ENCODE data around the gene ANTKMT.

Gene ANTKMT

GRCh38 chr16:704047-704446 is 16.9 kb upstream of the ANTKMT start:
- H3K4me1 ChIP-seq (ENCODE audit: control insufficient read depth in 2 of 2, insufficient read depth in 1 of 2, low read depth in 1 of 2, low read length in 2 of 2): peaks cover under 1 to 29% of the 10 kb centered on the region in 2 donors
- H3K9me3 ChIP-seq (replicated peaks in 1 of 2; ENCODE audit: control insufficient read depth in 2 of 2, insufficient read depth in 1 of 2, low read depth in 1 of 2, low read length in 2 of 2): no peaks in the 10 kb centered on the region
- no peak overlapping the region for H2BK12ac ChIP-seq (ENCODE audit: low read length)
- H2BK120ac ChIP-seq (ENCODE audit: low read depth, low read length): peak overlapping the region; percentile 76
- no peak for DNase-seq (ENCODE audit: low spot score)
- H3K27me3 ChIP-seq (ENCODE audit: control insufficient read depth in 3 of 3, insufficient read depth in 3 of 3, low read depth in 1 of 3, low read length in 3 of 3): peaks cover 41 to 95% (median 51%) of the 10 kb centered on the region in 3 experiments
- no peak overlapping the region for H2AFZ ChIP-seq (ENCODE audit: low read length)
- H3K4me3 ChIP-seq (ENCODE audit: low read length in 2 of 2): peak overlapping the region in 1 of 2 donors; percentile 64
- H3K27ac ChIP-seq (replicated peaks; ENCODE audit: low read length): no peak overlapping the region
- no peak overlapping the region for H2AK5ac ChIP-seq (ENCODE audit: low read depth, low read length)
- no peak overlapping the region for H3K4me2 ChIP-seq (ENCODE audit: insufficient read depth, low read length, poor library complexity, severe bottlenecking)
- peak overlapping the region; percentile 75 for H2BK5ac ChIP-seq (ENCODE audit: low read length)
- no peak overlapping the region for H3K14ac ChIP-seq (ENCODE audit: low read length)
- no peaks in the 10 kb centered on the region for H3K36me3 ChIP-seq (replicated peaks in 1 of 2; ENCODE audit: control insufficient read depth in 2 of 2, insufficient read depth in 2 of 2, low read length in 2 of 2)
- peaks cover 2% of the 10 kb centered on the region for H3K79me1 ChIP-seq (ENCODE audit: low read depth, low read length)
- no peak overlapping the region for H3K4ac ChIP-seq (ENCODE audit: low read length)
- H4K8ac ChIP-seq (ENCODE audit: low read depth, low read length): no peak overlapping the region
- no peak overlapping the region for H3K18ac ChIP-seq (ENCODE audit: low read length)
- peak overlapping the region; percentile 91 for H3K23ac ChIP-seq (ENCODE audit: low read depth, low read length, poor library complexity)
- WGBS, 2 donors (ENCODE audit: extremely low coverage in 2 of 2, insufficient read length in 2 of 2, insufficient replicate concordance in 1 of 2): no CpG with 5 or more reads among the region's 7 CpGs
- no peak overlapping the region for H4K91ac ChIP-seq (ENCODE audit: low read depth, low read length, poor library complexity)
- H3K9ac ChIP-seq (ENCODE audit: low read depth, low read length, poor library complexity): no peak overlapping the region
- peak overlapping the region; percentile 17 for H2BK15ac ChIP-seq (ENCODE audit: low read length)

GRCh38 chr16:704552-705380 is 16.2 kb upstream of the ANTKMT start:
- DNase-seq (ENCODE audit: low spot score): no peak
- H3K9me3 ChIP-seq (replicated peaks in 1 of 2; ENCODE audit: control insufficient read depth in 2 of 2, insufficient read depth in 1 of 2, low read depth in 1 of 2, low read length in 2 of 2): no peaks in the 10 kb centered on the region
- peaks cover 2% of the 10 kb centered on the region for H3K79me1 ChIP-seq (ENCODE audit: low read depth, low read length)
- peak overlapping the region; percentile 82 for H2AFZ ChIP-seq (ENCODE audit: low read length)
- H3K27ac ChIP-seq (replicated peaks; ENCODE audit: low read length): no peak overlapping the region
- H3K14ac ChIP-seq (ENCODE audit: low read length): peak overlapping the region; percentile 17
- no peak overlapping the region for H4K8ac ChIP-seq (ENCODE audit: low read depth, low read length)
- peak overlapping the region; percentile 60 for H3K9ac ChIP-seq (ENCODE audit: low read depth, low read length, poor library complexity)
- no peak overlapping the region for H3K4ac ChIP-seq (ENCODE audit: low read length)
- H3K4me2 ChIP-seq (ENCODE audit: insufficient read depth, low read length, poor library complexity, severe bottlenecking): peak overlapping the region; percentile 69
- H3K18ac ChIP-seq (ENCODE audit: low read length): peak overlapping the region; percentile 83
- H2BK15ac ChIP-seq (ENCODE audit: low read length): no peak overlapping the region
- peaks cover 5 to 35% of the 10 kb centered on the region in 2 donors for H3K4me1 ChIP-seq (ENCODE audit: control insufficient read depth in 2 of 2, insufficient read depth in 1 of 2, low read depth in 1 of 2, low read length in 2 of 2)
- peak overlapping the region; percentile 91 for H3K23ac ChIP-seq (ENCODE audit: low read depth, low read length, poor library complexity)
- no peak overlapping the region for H4K91ac ChIP-seq (ENCODE audit: low read depth, low read length, poor library complexity)
- peak overlapping the region; percentile 39 for H2BK5ac ChIP-seq (ENCODE audit: low read length)
- peaks cover 41 to 92% (median 51%) of the 10 kb centered on the region in 3 experiments for H3K27me3 ChIP-seq (ENCODE audit: control insufficient read depth in 3 of 3, insufficient read depth in 3 of 3, low read depth in 1 of 3, low read length in 3 of 3)
- peak overlapping the region; percentile 30 to 64 for H3K4me3 ChIP-seq (ENCODE audit: low read length in 2 of 2)
- no CpG with 5 or more reads among the region's 50 CpGs for WGBS, 2 donors (ENCODE audit: extremely low coverage in 2 of 2, insufficient read length in 2 of 2, insufficient replicate concordance in 1 of 2)
- H3K36me3 ChIP-seq (replicated peaks in 1 of 2; ENCODE audit: control insufficient read depth in 2 of 2, insufficient read depth in 2 of 2, low read length in 2 of 2): no peaks in the 10 kb centered on the region
- no peak overlapping the region for H2BK12ac ChIP-seq (ENCODE audit: low read length)
- H2BK120ac ChIP-seq (ENCODE audit: low read depth, low read length): peak overlapping the region; percentile 76
- peak overlapping the region; percentile 81 for H2AK5ac ChIP-seq (ENCODE audit: low read depth, low read length)

DNA sequence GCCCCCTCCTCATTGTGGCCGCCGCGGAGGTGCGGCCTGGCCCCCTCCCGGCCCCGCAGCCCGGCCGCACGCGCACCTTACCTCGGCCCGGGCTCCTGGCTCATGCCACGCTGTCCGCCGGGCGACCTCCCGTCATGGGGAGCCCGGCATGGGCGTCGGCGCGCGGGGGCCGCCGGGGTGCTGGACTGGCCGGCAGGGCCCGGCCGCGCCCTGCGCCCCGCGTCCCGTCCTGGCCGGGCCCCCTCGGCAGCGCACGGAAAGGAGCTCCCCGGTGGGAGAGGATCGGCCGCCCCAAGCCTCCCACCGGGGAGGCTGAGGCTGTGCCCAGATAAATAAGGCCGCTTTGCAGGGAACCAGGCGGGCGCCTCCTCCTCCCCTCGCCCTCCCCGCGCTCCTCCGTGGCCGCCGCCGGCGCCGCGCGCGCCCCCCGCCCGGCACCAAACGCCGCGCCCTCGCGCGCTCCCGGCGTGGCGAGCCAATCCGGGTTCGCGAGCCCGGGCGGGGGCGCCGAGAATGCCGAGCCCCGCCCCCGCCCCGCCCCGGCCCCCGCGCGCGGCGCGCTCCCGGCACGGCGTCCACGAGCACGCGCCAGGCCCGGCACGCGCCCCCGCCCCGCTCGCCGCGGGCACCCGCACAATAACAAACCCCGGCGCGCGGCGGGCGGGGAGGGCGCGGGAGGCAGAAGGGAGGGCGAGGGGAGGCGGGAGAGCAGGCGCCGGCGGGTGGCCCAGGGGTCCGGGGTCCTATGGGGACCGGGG is 15.3 kb upstream of the ANTKMT start, which contains the start of gene FBXL16:
TSS of gene FBXL16 (minus strand) at position 371 of the 758 bp plus-strand sequence. CDS start 8,396 bp downstream, outside the sequence.
- Histone ChIP-seq H2AFZ (ENCODE audit: low read length) (peak within 1 kb of the TSS; percentile 82), H3K4me3 (ENCODE audit: low read length in 2 of 2) (peak within 1 kb of the TSS; percentile 64 to 75), H3K27ac (replicated peaks; ENCODE audit: low read length) (no peak within 1 kb of the TSS), H3K4me2 (ENCODE audit: insufficient read depth, low read length, poor library complexity, severe bottlenecking) (peak within 1 kb of the TSS; percentile 69), H3K14ac (ENCODE audit: low read length) (peak within 1 kb of the TSS; percentile 17), H3K4me1 (ENCODE audit: control insufficient read depth in 2 of 2, insufficient read depth in 1 of 2, low read depth in 1 of 2, low read length in 2 of 2) (peaks cover 14 to 44% of the 10 kb centered on the region in 2 donors), H2BK5ac (ENCODE audit: low read length) (peak within 1 kb of the TSS; percentile 75), H4K91ac (ENCODE audit: low read depth, low read length, poor library complexity) (no peak within 1 kb of the TSS), H3K36me3 (replicated peaks in 1 of 2; ENCODE audit: control insufficient read depth in 2 of 2, insufficient read depth in 2 of 2, low read length in 2 of 2) (no peaks in the 10 kb centered on the region), H2AK5ac (ENCODE audit: low read depth, low read length) (peak within 1 kb of the TSS; percentile 81), H3K4ac (ENCODE audit: low read length) (no peak within 1 kb of the TSS), H2BK15ac (ENCODE audit: low read length) (no peak within 1 kb of the TSS), H3K9ac (ENCODE audit: low read depth, low read length, poor library complexity) (no peak within 1 kb of the TSS), H2BK12ac (ENCODE audit: low read length) (no peak within 1 kb of the TSS), H3K27me3 (ENCODE audit: control insufficient read depth in 3 of 3, insufficient read depth in 3 of 3, low read depth in 1 of 3, low read length in 3 of 3) (peaks cover 41 to 85% (median 46%) of the 10 kb centered on the region in 3 experiments), H4K8ac (ENCODE audit: low read depth, low read length) (no peak within 1 kb of the TSS), H2BK120ac (ENCODE audit: low read depth, low read length) (no peak within 1 kb of the TSS), H3K23ac (ENCODE audit: low read depth, low read length, poor library complexity) (peak within 1 kb of the TSS; percentile 91), H3K9me3 (replicated peaks in 1 of 2; ENCODE audit: control insufficient read depth in 2 of 2, insufficient read depth in 1 of 2, low read depth in 1 of 2, low read length in 2 of 2) (no peaks in the 10 kb centered on the region), H3K18ac (ENCODE audit: low read length) (peak within 1 kb of the TSS; percentile 83), H3K79me1 (ENCODE audit: low read depth, low read length) (peaks cover 2% of the 10 kb centered on the region)
- DNase-seq (ENCODE audit: low spot score): no peak
- WGBS, 2 donors (ENCODE audit: extremely low coverage in 2 of 2, insufficient read length in 2 of 2, insufficient replicate concordance in 1 of 2): no CpG with 5 or more reads among the region's 115 CpGs
